SK-N-MC (cell line): Measurements from ENCODE around the gene CNRIP1.

Experiments
- EZH2 ChIP-seq: fragments of 200-600 bp; sonication (generic); IDR thresholded peaks from one replicate; pipeline ENCODE4 v1.6.1; 2017; ENCODE audit warnings: antibody characterized with exemption
- FOXP2 ChIP-seq: optimal IDR thresholded peaks from 2 replicates; pipeline ENCODE3; 2011; ENCODE audit warnings: mild to moderate bottlenecking, moderate library complexity; ENCODE audit not compliant: insufficient read depth; ENCODE audit errors: extremely low read length, control extremely low read depth
- POLR2AphosphoS5 ChIP-seq: IDR thresholded peaks from 2 replicates; pipeline ENCODE4 v1.6.1; 2012; ENCODE audit warnings: mild to moderate bottlenecking, low read depth, low read length, borderline replicate concordance

- TF ChIP-seq POLR2AphosphoS5, result no peak
- TF ChIP-seq EZH2, result no peak
- no peak for TF ChIP-seq FOXP2
Measured at GRCh38 chr2:68266655-68267054, 53.1 kb downstream of the CNRIP1 start.
